D721Med (cell line): Measurements from ENCODE around the gene C2CD2.
A peak's percentile ranks its signal among the peaks of the same experiment; 100 is the strongest.

Experiments
- DNase-seq: peaks from one replicate; pipeline ENCODE4 v3.0.0; 2011; ENCODE audit warnings: low spot score; ENCODE audit not compliant: insufficient read length
- FAIRE-seq: peaks from 2 replicates; lab custom pipeline; 2011; peaks lifted over from hg19 to GRCh38; lab: Jason Lieb, UNC
- CTCF ChIP-seq: IDR thresholded peaks from 2 replicates; pipeline ENCODE4 v1.5.1; 2012; ENCODE audit warnings: mild to moderate bottlenecking, control low read depth; ENCODE audit not compliant: insufficient read depth; ENCODE audit errors: missing control alignments

The C2CD2 gene

GRCh38 chr21:41957991-41958766, 4.4 kb upstream of the C2CD2 start:
- FAIRE-seq = no peak
- peak; percentile 26 for TF ChIP-seq CTCF
- no peak for DNase-seq

- TF ChIP-seq CTCF = no peak
- FAIRE-seq = no peak
- DNase-seq = no peak
Observed at GRCh38 chr21:41956926-41957729, 3.3 kb upstream of the C2CD2 start.

DNA sequence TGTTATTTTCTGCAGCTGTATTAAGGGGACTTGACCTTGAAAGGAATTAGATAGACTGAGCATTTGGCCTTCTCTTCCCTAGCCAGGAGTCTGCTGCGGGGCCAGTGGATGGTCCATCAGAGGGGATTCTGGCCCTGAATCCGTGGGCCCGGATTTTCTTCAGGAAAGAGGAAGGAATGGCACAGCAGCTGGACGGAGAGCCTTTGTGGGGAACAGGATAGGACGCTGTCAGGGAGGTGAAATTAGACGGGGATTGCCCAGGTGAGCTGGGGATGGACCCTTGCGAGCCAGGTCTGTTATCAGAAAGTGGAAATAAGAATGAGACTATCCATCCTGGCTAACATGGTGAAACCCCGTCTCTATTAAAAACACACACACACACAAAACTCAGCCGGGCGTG, 1.7 kb upstream of the C2CD2 start:
- TF ChIP-seq CTCF = no peak
- no peak for FAIRE-seq
- DNase-seq = no peak

DNA sequence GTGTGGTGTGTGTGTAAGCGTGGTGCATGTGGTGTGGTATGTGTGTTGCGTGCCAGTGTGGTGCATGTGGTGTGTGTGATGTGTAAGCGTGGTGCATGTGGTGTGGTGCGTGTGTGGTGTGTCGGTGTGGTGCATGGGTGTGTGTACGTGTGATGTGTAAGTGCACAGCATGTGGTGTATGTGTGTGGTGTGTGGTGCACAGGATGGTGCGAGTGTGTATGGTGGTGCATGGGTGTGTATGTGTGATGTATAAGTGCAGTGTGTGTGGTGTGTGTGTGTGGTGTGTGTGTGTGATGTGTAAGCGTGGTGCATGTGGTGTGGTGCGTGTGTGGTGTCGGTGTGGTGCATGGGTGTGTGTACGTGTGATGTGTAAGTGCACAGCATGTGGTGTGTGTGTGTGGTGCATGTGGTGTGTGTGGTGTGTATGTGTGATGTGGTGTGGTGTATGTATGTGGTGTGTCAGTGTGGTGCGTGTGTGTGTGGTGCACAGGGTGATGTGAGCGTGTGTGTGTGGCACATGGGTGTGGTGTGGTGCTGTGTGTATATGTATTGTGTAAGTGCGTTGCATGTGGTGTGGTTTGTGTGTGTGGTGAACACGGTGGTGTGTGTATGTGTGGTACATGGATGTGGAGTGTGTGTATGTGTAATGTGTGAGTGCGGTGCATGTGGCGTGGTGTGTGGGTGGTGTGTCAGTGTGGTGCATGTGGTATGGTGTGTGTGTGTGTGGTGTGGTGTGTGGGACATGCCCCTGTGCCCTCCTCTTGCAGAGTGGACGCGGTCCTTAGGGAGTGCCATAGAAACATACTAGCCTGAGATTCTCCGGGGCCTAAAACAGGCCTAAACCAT, 1.1 kb upstream of the C2CD2 start:
- no peak for DNase-seq
- FAIRE-seq = no peak
- no peak for TF ChIP-seq CTCF

DNA sequence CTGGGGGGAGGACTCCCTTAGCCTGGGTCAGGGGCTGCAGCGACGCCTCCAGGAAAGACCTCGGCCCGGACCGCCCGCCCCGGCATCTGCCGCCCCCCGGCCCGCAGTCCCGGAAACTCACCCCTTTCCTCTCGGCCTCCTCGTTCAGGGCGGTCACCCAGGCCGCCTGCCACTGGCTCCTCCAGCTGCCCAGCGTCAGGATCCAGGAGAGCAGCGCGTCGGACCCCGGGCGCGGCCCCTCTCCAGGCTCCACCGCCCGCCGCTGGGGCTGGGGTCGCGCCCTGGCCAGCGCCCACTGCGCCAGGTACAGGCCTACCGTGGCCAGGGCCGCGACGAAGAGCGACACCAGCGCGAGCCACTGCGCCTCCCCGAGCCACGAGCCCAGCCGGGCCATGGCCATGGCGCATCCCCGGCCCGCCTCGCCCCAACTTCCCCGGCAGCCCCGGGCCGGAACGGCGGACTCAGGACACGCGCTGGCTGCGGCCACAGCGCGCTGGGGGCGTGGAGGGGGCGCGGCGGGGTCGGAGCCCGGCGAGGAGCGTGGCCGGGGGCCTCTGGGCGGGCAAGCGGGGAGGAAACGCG, 478 bp downstream of the C2CD2 start:
- DNase-seq (no peak), FAIRE-seq (no peak)
- TF ChIP-seq CTCF = no peak

GRCh38 chr21:41952568-41953248, 1.1 kb downstream of the C2CD2 start:
- FAIRE-seq (no peak), DNase-seq (no peak)
- no peak for TF ChIP-seq CTCF
